Keratinocyte (primary cell): ENCODE data around the gene PRICKLE4. TPM values are rescaled to one million over a fixed set of nuclear protein-coding genes. Genes with fewer than 3 reads are reported as not detected.

Experiments used
- DNase-seq: peaks from one replicate; pipeline ENCODE4 v3.0.0-alpha.2; 2011; ENCODE audit warnings: low read depth, missing footprints, low spot score
- FAIRE-seq: peaks from 2 replicates; lab custom pipeline; 2011; peaks lifted over from hg19 to GRCh38; lab: Jason Lieb, UNC
- H2AFZ ChIP-seq: 2 replicates; pipeline ENCODE4 v1.6.0; 2012; ENCODE audit warnings: low read length, control low read depth, inconsistent platforms; ENCODE audit not compliant: control insufficient read depth
- H3K27ac ChIP-seq: 2 replicates; pipeline ENCODE4 v1.5.1; 2011; ENCODE audit warnings: low read length; ENCODE audit not compliant: control insufficient read depth, insufficient read depth
- H3K27me3 ChIP-seq: 3 replicates; pipeline ENCODE4 v1.6.0; 2011; ENCODE audit warnings: low read length; ENCODE audit not compliant: control insufficient read depth, insufficient read depth; ENCODE audit errors: extremely low read depth
- H3K36me3 ChIP-seq, 2 experiments: 2 replicates in 1 of 2; 3 replicates in 1 of 2; pipeline ENCODE4 v1.5.1; 2011; ENCODE audit warnings: low read length in 2 of 2, mild to moderate bottlenecking in 1 of 2; ENCODE audit not compliant: control insufficient read depth in 2 of 2, insufficient read depth in 2 of 2; ENCODE audit errors: extremely low read depth in 1 of 2
- H3K4me1 ChIP-seq: 3 replicates; pipeline ENCODE4 v1.5.1; 2011; ENCODE audit warnings: low read length; ENCODE audit not compliant: control insufficient read depth, insufficient read depth; ENCODE audit errors: extremely low read depth
- H3K4me2 ChIP-seq: 3 replicates; pipeline ENCODE4 v1.6.0; 2011; ENCODE audit warnings: low read depth, low read length; ENCODE audit not compliant: control insufficient read depth, insufficient read depth; ENCODE audit errors: extremely low read depth
- H3K4me3 ChIP-seq, 3 experiments: fragments of 200-600 bp in 1 of 3; sonication (generic) in 1 of 3; 2 replicates in 2 of 3; 3 replicates in 1 of 3; pipeline ENCODE4 v1.5.1; 2011 to 2016; ENCODE audit warnings: low read length in 3 of 3, mild to moderate bottlenecking in 3 of 3, control low read depth in 2 of 3, inconsistent platforms in 1 of 3, low read depth in 1 of 3, mixed read lengths in 1 of 3, mixed run types in 1 of 3, moderate library complexity in 1 of 3; ENCODE audit not compliant: control insufficient read depth in 2 of 3, insufficient read depth in 2 of 3; ENCODE audit errors: extremely low read depth in 1 of 3
- H3K79me2 ChIP-seq: 2 replicates; pipeline ENCODE4 v1.6.0; 2012; ENCODE audit warnings: low read length; ENCODE audit not compliant: control insufficient read depth, insufficient read depth
- H3K9ac ChIP-seq: 3 replicates; pipeline ENCODE4 v1.6.0; 2011; ENCODE audit warnings: low read length; ENCODE audit not compliant: control insufficient read depth, insufficient read depth; ENCODE audit errors: extremely low read depth
- H3K9me1 ChIP-seq: 3 replicates; pipeline ENCODE4 v1.6.0; 2011; ENCODE audit warnings: low read length; ENCODE audit not compliant: control insufficient read depth, insufficient read depth; ENCODE audit errors: extremely low read depth
- H3K9me3 ChIP-seq: 2 replicates; pipeline ENCODE4 v1.5.1; 2012; ENCODE audit warnings: low read depth, low read length; ENCODE audit not compliant: control insufficient read depth
- H4K20me1 ChIP-seq: 3 replicates; pipeline ENCODE4 v1.6.0; 2011; ENCODE audit warnings: low read length; ENCODE audit not compliant: control insufficient read depth, insufficient read depth; ENCODE audit errors: extremely low read depth
- CTCF ChIP-seq, 3 experiments: IDR thresholded peaks in 1 of 3; conservative IDR thresholded peaks in 1 of 3; optimal IDR thresholded peaks in 1 of 3; 2 replicates in 2 of 3; 3 replicates in 1 of 3; pipeline versions ENCODE3 to v1.5.1; 2011; ENCODE audit warnings: low read length in 3 of 3, mild to moderate bottlenecking in 3 of 3, moderate library complexity in 2 of 3, control low read depth in 1 of 3, inconsistent platforms in 1 of 3; ENCODE audit not compliant: insufficient read depth in 2 of 3; ENCODE audit errors: extremely low read depth in 1 of 3
- EZH2 ChIP-seq: IDR thresholded peaks from one replicate; pipeline ENCODE4 v1.6.1; 2012; ENCODE audit warnings: inconsistent platforms, mild to moderate bottlenecking, low read length, moderate library complexity
- dilution Hi-C: fragments of 300-500 bp; cut with MboI; formaldehyde crosslinking; loops from one replicate; pipeline ENCODE4 v1.7.0; 2020; ENCODE audit warnings: low sequenced_read_pairs; ENCODE audit not compliant: extremely low pct_ligation_motif_present
- polyA plus RNA-seq, 5 experiments: library from polyadenylated mRNA; depleted of rRNA in 3 of 5; stranded (reverse) in 3 of 5; stranded (forward) in 1 of 5; unstranded in 1 of 5; fragments of >200 nt; gene quantifications; 1 replicate in 1 of 5; 2 replicates in 3 of 5; 3 replicates in 1 of 5; pipeline versions ENCODE4 v1.2.1 to v1.2.3, GENCODE V29; 2011 to 2012; ENCODE audit warnings: missing spikeins in 2 of 5, low read depth in 1 of 5, low replicate concordance in 1 of 5

The PRICKLE4 gene
- polyA plus RNA-seq, 1 donor (not counting 4 experiments of a cell fraction or from before 2014, with no cell fraction given), result 0.13 TPM

- FAIRE-seq, result no peak
- TF ChIP-seq EZH2, result no peak
- no peak for TF ChIP-seq CTCF (optimal IDR thresholded peaks at IDR 0.05 in 1 of 3, IDR thresholded peaks at IDR 0.05 in 1 of 3, conservative IDR thresholded peaks at IDR 0.05 in 1 of 3; ENCODE audit: extremely low read depth in 1 of 3, insufficient read depth in 2 of 3, low read length in 3 of 3)
These were observed 9.3 kb upstream of the PRICKLE4 start for GRCh38 chr6:41771058-41771983.

GRCh38 chr6:41774841-41775240, 5.7 kb upstream of the PRICKLE4 start:
- DNase-seq (no peak), FAIRE-seq (no peak)
- no peak overlapping the region for H3K9ac ChIP-seq

More at GRCh38 chr6:41771058-41771983, 9.3 kb upstream of the PRICKLE4 start:
- H3K36me3 ChIP-seq, result peaks cover 13 to 20% of the 10 kb centered on the region in 2 experiments
- H3K4me2 ChIP-seq, result no peak overlapping the region
- no peaks in the 10 kb centered on the region for H3K9me3 ChIP-seq
- dilution Hi-C loops, result no loop called here
- H3K4me3 ChIP-seq, result no peak overlapping the region
- H3K9ac ChIP-seq, result no peak overlapping the region
- no peaks in the 10 kb centered on the region for H4K20me1 ChIP-seq
- no peak for DNase-seq
- no peaks in the 10 kb centered on the region for H3K9me1 ChIP-seq
- H3K79me2 ChIP-seq, result no peaks in the 10 kb centered on the region
- H2AFZ ChIP-seq, result no peak overlapping the region
- H3K27me3 ChIP-seq, result no peaks in the 10 kb centered on the region
- peaks cover 22% of the 10 kb centered on the region for H3K4me1 ChIP-seq
- H3K27ac ChIP-seq, result no peak overlapping the region

More at GRCh38 chr6:41774841-41775240, 5.7 kb upstream of the PRICKLE4 start:
- Histone ChIP-seq H3K9me3 (no peaks in the 10 kb centered on the region), H3K4me2 (no peak overlapping the region), H3K9me1 (no peaks in the 10 kb centered on the region), H3K27ac (no peak overlapping the region), H3K36me3 (peaks cover 15 to 26% of the 10 kb centered on the region in 2 experiments), H3K79me2 (no peaks in the 10 kb centered on the region), H3K4me1 (peaks cover 6% of the 10 kb centered on the region), H2AFZ (no peak overlapping the region), H4K20me1 (no peaks in the 10 kb centered on the region), H3K4me3 (no peak overlapping the region), H3K27me3 (no peaks in the 10 kb centered on the region)
- TF ChIP-seq CTCF (optimal IDR thresholded peaks at IDR 0.05 in 1 of 3, IDR thresholded peaks at IDR 0.05 in 1 of 3, conservative IDR thresholded peaks at IDR 0.05 in 1 of 3; ENCODE audit: extremely low read depth in 1 of 3, insufficient read depth in 2 of 3, low read length in 3 of 3) (no peak), EZH2 (no peak)
- dilution Hi-C loops, result no loop called here
